H9 (cell line): ENCODE measurements around the gene SLC38A3. TPM values are rescaled to one million over a fixed set of nuclear protein-coding genes. Genes with fewer than 3 reads are reported as not detected.
A peak's percentile ranks its signal among the peaks of the same experiment; 100 is the strongest.

Experiments used
- DNase-seq: peaks from one replicate; pipeline ENCODE4 v3.0.0-alpha.2; 2017
- H2AFZ ChIP-seq: one replicate; pipeline ENCODE4 v1.6.1; 2013; ENCODE audit warnings: mild to moderate bottlenecking, low read length, control low read depth, moderate library complexity
- H2AK5ac ChIP-seq: 2 replicates; pipeline ENCODE4 v1.6.1; 2013; ENCODE audit warnings: low read length, control low read depth, mixed read lengths; ENCODE audit not compliant: insufficient read length
- H2BK120ac ChIP-seq: one replicate; pipeline ENCODE4 v1.6.1; 2013; ENCODE audit warnings: low read depth, mild to moderate bottlenecking, low read length, control low read depth, inconsistent platforms; ENCODE audit not compliant: poor library complexity, severe bottlenecking
- H2BK12ac ChIP-seq: 2 replicates; pipeline ENCODE4 v1.6.1; 2013; ENCODE audit warnings: low read length, control low read depth, mixed read lengths, low read depth; ENCODE audit not compliant: insufficient read length
- H2BK15ac ChIP-seq: 2 replicates; pipeline ENCODE4 v1.6.1; 2013; ENCODE audit warnings: low read depth, low read length, control low read depth
- H2BK20ac ChIP-seq: one replicate; pipeline ENCODE4 v1.6.1; 2013; ENCODE audit warnings: low read depth, mild to moderate bottlenecking, low read length, control low read depth, inconsistent platforms; ENCODE audit not compliant: poor library complexity, severe bottlenecking
- H2BK5ac ChIP-seq: 2 replicates; pipeline ENCODE4 v1.6.1; 2013; ENCODE audit warnings: low read length, control low read depth, mixed read lengths; ENCODE audit not compliant: insufficient read length
- H3K14ac ChIP-seq: 2 replicates; pipeline ENCODE4 v1.6.1; 2013; ENCODE audit warnings: low read length, control low read depth; ENCODE audit not compliant: insufficient read depth
- H3K18ac ChIP-seq: 2 replicates; pipeline ENCODE4 v1.6.1; 2013; ENCODE audit warnings: low read depth, mild to moderate bottlenecking, mixed read lengths, low read length, control low read depth; ENCODE audit not compliant: insufficient read length
- H3K23ac ChIP-seq: 2 replicates; pipeline ENCODE4 v1.6.1; 2013; ENCODE audit warnings: low read length, control low read depth, mixed read lengths, low read depth; ENCODE audit not compliant: insufficient read length
- H3K23me2 ChIP-seq: 2 replicates; pipeline ENCODE4 v1.6.1; 2013; ENCODE audit warnings: low read depth, mild to moderate bottlenecking, mixed read lengths, low read length, control low read depth; ENCODE audit not compliant: insufficient read length, poor library complexity, severe bottlenecking
- H3K27ac ChIP-seq: 2 replicates; pipeline ENCODE4 v1.5.1; 2013; ENCODE audit warnings: low read length, control low read depth, mixed read lengths, low read depth; ENCODE audit not compliant: insufficient read length
- H3K27me3 ChIP-seq: 2 replicates; pipeline ENCODE4 v1.6.1; 2013; ENCODE audit warnings: low read length, control low read depth, inconsistent platforms; ENCODE audit not compliant: insufficient read depth
- H3K4ac ChIP-seq: 2 replicates; pipeline ENCODE4 v1.6.1; 2013; ENCODE audit warnings: low read depth, mild to moderate bottlenecking, control low read depth, inconsistent platforms, low read length, moderate library complexity
- H3K4me1 ChIP-seq: 2 replicates; pipeline ENCODE4 v1.6.1; 2013; ENCODE audit warnings: low read length, control low read depth, inconsistent platforms; ENCODE audit not compliant: insufficient read depth
- H3K4me2 ChIP-seq: 2 replicates; pipeline ENCODE4 v1.6.1; 2013; ENCODE audit warnings: low read length, control low read depth, mixed read lengths; ENCODE audit not compliant: insufficient read length, insufficient read depth
- H3K56ac ChIP-seq: 2 replicates; pipeline ENCODE4 v1.6.1; 2013; ENCODE audit warnings: low read depth, mild to moderate bottlenecking, mixed read lengths, low read length, control low read depth; ENCODE audit not compliant: insufficient read length
- H3K79me1 ChIP-seq: 2 replicates; pipeline ENCODE4 v1.6.1; 2013; ENCODE audit warnings: low read depth, mild to moderate bottlenecking, moderate library complexity, low read length, control low read depth, inconsistent platforms; ENCODE audit not compliant: insufficient read depth, poor library complexity, severe bottlenecking
- H3K79me2 ChIP-seq: 2 replicates; pipeline ENCODE4 v1.6.1; 2013; ENCODE audit warnings: low read length, control low read depth, inconsistent platforms; ENCODE audit not compliant: insufficient read depth
- H3K9ac ChIP-seq: 2 replicates; pipeline ENCODE4 v1.6.1; 2013; ENCODE audit warnings: low read length, control low read depth, mixed read lengths; ENCODE audit not compliant: insufficient read length; ENCODE audit errors: extremely low read depth
- H3K9me3 ChIP-seq: one replicate; pipeline ENCODE4 v1.6.1; 2013; ENCODE audit warnings: low read depth, low read length, inconsistent platforms; ENCODE audit not compliant: control insufficient read depth
- H3T11ph ChIP-seq: one replicate; pipeline ENCODE4 v1.6.1; 2013; ENCODE audit warnings: mild to moderate bottlenecking, low read length, control low read depth, inconsistent platforms
- H4K20me1 ChIP-seq: one replicate; pipeline ENCODE4 v1.6.1; 2013; ENCODE audit not compliant: control insufficient read depth, insufficient read length, insufficient read depth
- H4K5ac ChIP-seq: 2 replicates; pipeline ENCODE4 v1.6.1; 2013; ENCODE audit warnings: low read depth, mild to moderate bottlenecking, mixed read lengths, low read length, control low read depth; ENCODE audit not compliant: insufficient read length
- H4K8ac ChIP-seq: replicated peaks from 2 replicates; pipeline ENCODE4 v1.6.1; 2013; ENCODE audit warnings: low read length, control low read depth, mixed read lengths, low read depth; ENCODE audit not compliant: insufficient read length
- H4K91ac ChIP-seq: 2 replicates; pipeline ENCODE4 v1.6.1; 2013; ENCODE audit warnings: low read depth, mild to moderate bottlenecking, moderate library complexity, mixed read lengths, low read length, control low read depth; ENCODE audit not compliant: insufficient read length
- H3K27ac Mint-ChIP-seq, 3 experiments: 2 replicates in 2 of 3; 3 replicates in 1 of 3; pipeline ENCODE4 v1.8.0; 2020 to 2021; ENCODE audit warnings: mixed read lengths in 3 of 3, mild to moderate bottlenecking in 1 of 3, moderate library complexity in 1 of 3
- H3K27me3 Mint-ChIP-seq: 2 replicates; pipeline ENCODE4 v1.8.0; 2021; ENCODE audit warnings: low read depth, mild to moderate bottlenecking, moderate library complexity, mixed read lengths
- H3K36me3 Mint-ChIP-seq, 3 experiments: 2 replicates in 2 of 3; 3 replicates in 1 of 3; pipeline ENCODE4 v1.8.0; 2020 to 2021; ENCODE audit warnings: low read depth in 3 of 3, mixed read lengths in 3 of 3; ENCODE audit not compliant: insufficient read depth in 1 of 3
- H3K4me1 Mint-ChIP-seq, 2 experiments: 2 replicates each; pipeline ENCODE4 v1.8.0; 2020; ENCODE audit warnings: mixed read lengths in 2 of 2
- H3K4me3 Mint-ChIP-seq, 2 experiments: 2 replicates in 1 of 2; 3 replicates in 1 of 2; pipeline ENCODE4 v1.8.0; 2020 to 2021; ENCODE audit warnings: mild to moderate bottlenecking in 2 of 2, mixed read lengths in 2 of 2, moderate library complexity in 1 of 2
- H3K9me3 Mint-ChIP-seq, 2 experiments: 2 replicates in 1 of 2; 3 replicates in 1 of 2; pipeline ENCODE4 v1.8.0; 2020; ENCODE audit warnings: mild to moderate bottlenecking in 2 of 2, mixed read lengths in 2 of 2, moderate library complexity in 1 of 2
- CTCF ChIP-seq: fragments of 200-600 bp; sonication (generic); conservative IDR thresholded peaks from 3 replicates; pipeline ENCODE4 v1.8.0; 2021; ENCODE audit warnings: antibody characterized with exemption, mild to moderate bottlenecking
- WGBS: extraction: QIAGEN DNeasy Blood & Tissue Kit; methylation state at CpG from one replicate; pipeline ENCODE4 v1.1.7; 2013; ENCODE audit warnings: missing lambda C conversion rate, low lambda C conversion rate, mixed read lengths; ENCODE audit not compliant: insufficient read length; ENCODE audit errors: extremely low coverage; 5-methylcytosine and 5-hydroxymethylcytosine counted together
- total RNA-seq: library from RNA; stranded (reverse); gene quantifications from 2 replicates; pipeline ENCODE4 v1.2.1, GENCODE V29; 2021

The SLC38A3 gene
- total RNA-seq, 1 experiment from 2014 or later = 1.4 TPM

- WGBS = no CpG with 5 or more reads among the region's 1 CpG
- H3K4me1 Mint-ChIP-seq = peaks cover 33 to 49% of the 10 kb centered on the region in 2 experiments
These were observed 35.2 kb upstream of the SLC38A3 start for GRCh38 chr3:50169858-50170257.

More at GRCh38 chr3:50169858-50170257, 35.2 kb upstream of the SLC38A3 start:
- no peaks in the 10 kb centered on the region for H4K20me1 ChIP-seq
- no peaks in the 10 kb centered on the region for H3K79me2 ChIP-seq
- H2BK20ac ChIP-seq = no peak overlapping the region
- Mint-ChIP-seq H3K27ac (peak overlapping the region in 2 of 3 experiments; percentile 53 to 63; a peak in 2 of 7 replicates), H3K36me3 (peaks cover 3 to 14% (median 4%) of the 10 kb centered on the region in 3 experiments), H3K27me3 (no peaks in the 10 kb centered on the region; the same call in 1 of the 2 replicates), H3K4me3 (no peak overlapping the region), H3K9me3 (no peaks in the 10 kb centered on the region)
- H3K23me2 ChIP-seq = no peaks in the 10 kb centered on the region
- no peak for TF ChIP-seq CTCF
- H3K79me1 ChIP-seq = no peaks in the 10 kb centered on the region
- H2BK120ac ChIP-seq = no peak overlapping the region
- H3K9ac ChIP-seq = no peak overlapping the region
- no peak overlapping the region for H3K23ac ChIP-seq
- peaks cover 7% of the 10 kb centered on the region; the same call in 1 of the 2 replicates for H3K4me1 ChIP-seq
- no peak overlapping the region for H2BK5ac ChIP-seq
- no peak overlapping the region for H2BK15ac ChIP-seq
- DNase-seq = no peak
- no peak overlapping the region for H2BK12ac ChIP-seq
- H3K27me3 ChIP-seq = no peaks in the 10 kb centered on the region
- H3T11ph ChIP-seq = no peak overlapping the region
- H3K9me3 ChIP-seq = no peaks in the 10 kb centered on the region
- no peak overlapping the region for H3K18ac ChIP-seq
- no peak overlapping the region for H3K4ac ChIP-seq
- no peak overlapping the region for H3K4me2 ChIP-seq
- H4K91ac ChIP-seq = no peak overlapping the region
- no peak overlapping the region for H3K27ac ChIP-seq
- no peak overlapping the region for H4K5ac ChIP-seq
- H2AK5ac ChIP-seq = no peak overlapping the region
- H3K14ac ChIP-seq = no peak overlapping the region
- no peak overlapping the region for H3K56ac ChIP-seq
- no peak overlapping the region for H2AFZ ChIP-seq
- no peak overlapping the region for H4K8ac ChIP-seq
